OCI-LY7 (cell line): Measurements from ENCODE around the gene PRDM7. TPM values are rescaled to one million over a fixed set of nuclear protein-coding genes. Genes with fewer than 3 reads are reported as not detected.

Experiments
- BruUV-seq: library from RNA; stranded (reverse); fragments of 400-500 nt; replicated peaks from 2 replicates; lab custom pipeline; 2021; lab: Mats Ljungman, UMichigan
- CTCF ChIA-PET: fragments of 300-600 bp; sonication (Branson Sonifier 250); formaldehyde crosslinking; loops from one replicate; lab custom pipeline; 2022; ENCODE audit warnings: antibody characterized with exemption; ENCODE audit not compliant: unreplicated experiment; lab: Charles Lee
- POLR2A ChIA-PET: fragments of 300-600 bp; sonication (Branson Sonifier 250); formaldehyde crosslinking; loops from one replicate; lab custom pipeline; 2022; ENCODE audit warnings: antibody characterized with exemption; lab: Charles Lee
- DNase-seq: peaks from one replicate; pipeline ENCODE4 v3.0.0-alpha.2; 2015; ENCODE audit warnings: low spot score
- H2AFZ ChIP-seq: fragments of 200-600 bp; sonication (generic), shearing (Covaris generic); 2 replicates; pipeline ENCODE4 v1.6.1; 2014; ENCODE audit warnings: mild to moderate bottlenecking, antibody characterized with exemption, low read length, moderate library complexity
- H3K27ac ChIP-seq: fragments of 200-600 bp; sonication (generic); 2 replicates; pipeline ENCODE4 v1.5.1; 2014; ENCODE audit warnings: mixed run types, low read depth, mild to moderate bottlenecking, moderate library complexity, low read length, inconsistent platforms; ENCODE audit not compliant: poor library complexity, severe bottlenecking
- H3K36me3 ChIP-seq: fragments of 200-600 bp; sonication (generic); 2 replicates; pipeline ENCODE4 v1.6.1; 2014; ENCODE audit warnings: mild to moderate bottlenecking, antibody characterized with exemption, low read length, moderate library complexity, mixed read lengths; ENCODE audit not compliant: insufficient read depth
- H3K4me1 ChIP-seq: fragments of 200-600 bp; sonication (generic); 2 replicates; pipeline ENCODE4 v1.5.1; 2014; ENCODE audit warnings: mild to moderate bottlenecking, low read length; ENCODE audit not compliant: insufficient read depth, poor library complexity, severe bottlenecking
- H3K4me2 ChIP-seq: fragments of 200-600 bp; sonication (generic); 2 replicates; pipeline ENCODE4 v1.6.1; 2014; ENCODE audit warnings: mild to moderate bottlenecking, low read length
- H3K4me3 ChIP-seq: fragments of 200-600 bp; sonication (generic); 2 replicates; pipeline ENCODE4 v1.5.1; 2014; ENCODE audit warnings: mild to moderate bottlenecking, low read depth, low read length; ENCODE audit not compliant: poor library complexity, severe bottlenecking
- H3K79me2 ChIP-seq: fragments of 200-600 bp; sonication (generic); 2 replicates; pipeline ENCODE4 v1.6.1; 2016; ENCODE audit warnings: low read depth, mild to moderate bottlenecking, low read length, moderate library complexity, mixed read lengths; ENCODE audit not compliant: insufficient read depth
- H3K9me2 ChIP-seq: fragments of 200-600 bp; sonication (generic); 2 replicates; pipeline ENCODE4 v1.6.1; 2016; ENCODE audit warnings: mild to moderate bottlenecking, low read length, mixed read lengths; ENCODE audit not compliant: insufficient read depth
- H3K9me3 ChIP-seq: fragments of 200-600 bp; sonication (generic); 2 replicates; pipeline ENCODE4 v1.6.1; 2014; ENCODE audit warnings: mild to moderate bottlenecking, mixed run types, low read length, mixed read lengths
- H4K20me1 ChIP-seq: fragments of 200-600 bp; sonication (generic); 2 replicates; pipeline ENCODE4 v1.6.1; 2014; ENCODE audit warnings: mild to moderate bottlenecking, antibody characterized with exemption, low read length, moderate library complexity, mixed read lengths; ENCODE audit not compliant: insufficient read depth
- EZH2phosphoT487 ChIP-seq: fragments of 200-600 bp; sonication (generic); IDR thresholded peaks from 2 replicates; pipeline ENCODE4 v1.6.1; 2018; ENCODE audit warnings: low read depth, borderline replicate concordance, mild to moderate bottlenecking, mixed run types, antibody characterized with exemption, low read length, moderate library complexity, mixed read lengths
- intact Hi-C: fragments of 100-400 bp; cut with micrococcal nuclease; formaldehyde crosslinking; loops from one replicate; pipeline ENCODE4 v1.10.0; 2022; ENCODE audit not compliant: unreplicated experiment
- total RNA-seq, 2 experiments: library from RNA; depleted of rRNA in 1 of 2; stranded (reverse); fragments of >200 nt in 1 of 2; shearing (Covaris generic) in 1 of 2; gene quantifications; 2 replicates each; pipeline ENCODE4 v1.2.3, GENCODE V29; 2014 to 2022
- TF ChIP-seq, protein P1 (sequence below): fragments of 200-600 bp; sonication (generic); conservative IDR thresholded peaks from 2 replicates; pipeline ENCODE4 v1.5.1; 2014; ENCODE audit warnings: mild to moderate bottlenecking, antibody characterized with exemption, low read length, moderate library complexity, mixed read lengths

The PRDM7 gene
- total RNA-seq, 2 experiments from 2014 or later: not detected

DNA sequence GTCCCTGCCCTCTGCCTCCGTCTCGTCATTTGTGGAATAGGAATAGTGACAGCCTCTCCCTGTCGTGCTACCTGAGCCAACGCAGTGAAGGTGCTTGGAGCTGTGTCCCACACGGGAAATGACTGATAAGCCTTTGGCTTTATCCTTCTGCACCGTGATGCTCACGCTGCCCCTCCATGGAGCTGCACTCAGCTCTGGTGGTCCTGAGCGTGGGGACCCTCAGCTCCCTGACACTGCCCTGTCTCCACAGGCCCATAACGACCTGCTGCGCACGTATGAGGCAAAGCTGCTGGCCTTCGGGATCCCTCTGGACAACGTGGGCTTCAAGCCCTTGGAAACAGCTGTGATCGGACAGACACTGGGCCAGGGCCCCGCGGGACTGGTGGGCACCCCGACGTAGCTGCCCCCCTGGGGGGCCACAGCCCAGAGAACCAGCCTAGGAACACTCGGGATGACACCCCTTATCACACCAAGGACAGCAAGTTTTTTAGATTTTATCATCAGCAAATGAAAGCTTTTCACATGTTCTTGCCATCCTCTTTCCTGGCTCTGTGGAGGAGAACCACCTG lies 34.1 kb downstream of the PRDM7 start:
- intact Hi-C loops: no loop called here
- H4K20me1 ChIP-seq: no peaks in the 10 kb centered on the region
- no peak overlapping the region for H3K27ac ChIP-seq
- no peaks in the 10 kb centered on the region for H3K79me2 ChIP-seq
- no peaks in the 10 kb centered on the region for H3K4me1 ChIP-seq
- H3K36me3 ChIP-seq: no peaks in the 10 kb centered on the region
- no peak overlapping the region for H3K4me2 ChIP-seq
- TF ChIP-seq, protein P1, sequence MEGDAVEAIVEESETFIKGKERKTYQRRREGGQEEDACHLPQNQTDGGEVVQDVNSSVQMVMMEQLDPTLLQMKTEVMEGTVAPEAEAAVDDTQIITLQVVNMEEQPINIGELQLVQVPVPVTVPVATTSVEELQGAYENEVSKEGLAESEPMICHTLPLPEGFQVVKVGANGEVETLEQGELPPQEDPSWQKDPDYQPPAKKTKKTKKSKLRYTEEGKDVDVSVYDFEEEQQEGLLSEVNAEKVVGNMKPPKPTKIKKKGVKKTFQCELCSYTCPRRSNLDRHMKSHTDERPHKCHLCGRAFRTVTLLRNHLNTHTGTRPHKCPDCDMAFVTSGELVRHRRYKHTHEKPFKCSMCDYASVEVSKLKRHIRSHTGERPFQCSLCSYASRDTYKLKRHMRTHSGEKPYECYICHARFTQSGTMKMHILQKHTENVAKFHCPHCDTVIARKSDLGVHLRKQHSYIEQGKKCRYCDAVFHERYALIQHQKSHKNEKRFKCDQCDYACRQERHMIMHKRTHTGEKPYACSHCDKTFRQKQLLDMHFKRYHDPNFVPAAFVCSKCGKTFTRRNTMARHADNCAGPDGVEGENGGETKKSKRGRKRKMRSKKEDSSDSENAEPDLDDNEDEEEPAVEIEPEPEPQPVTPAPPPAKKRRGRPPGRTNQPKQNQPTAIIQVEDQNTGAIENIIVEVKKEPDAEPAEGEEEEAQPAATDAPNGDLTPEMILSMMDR: no peak
- TF ChIP-seq EZH2phosphoT487: no peak
- H3K4me3 ChIP-seq: no peak overlapping the region
- ChIA-PET POLR2A (interaction anchor here (0.6 kb wide), 1 partner anchor 249 kb away, joined by 3 read pairs; no protein-coding TSS in a partner anchor), CTCF (no interaction called here)
- no peaks in the 10 kb centered on the region for H3K9me3 ChIP-seq
- H2AFZ ChIP-seq: no peak overlapping the region
- BruUV-seq: no TSS peak
- no peak for DNase-seq
- H3K9me2 ChIP-seq: no peaks in the 10 kb centered on the region

DNA sequence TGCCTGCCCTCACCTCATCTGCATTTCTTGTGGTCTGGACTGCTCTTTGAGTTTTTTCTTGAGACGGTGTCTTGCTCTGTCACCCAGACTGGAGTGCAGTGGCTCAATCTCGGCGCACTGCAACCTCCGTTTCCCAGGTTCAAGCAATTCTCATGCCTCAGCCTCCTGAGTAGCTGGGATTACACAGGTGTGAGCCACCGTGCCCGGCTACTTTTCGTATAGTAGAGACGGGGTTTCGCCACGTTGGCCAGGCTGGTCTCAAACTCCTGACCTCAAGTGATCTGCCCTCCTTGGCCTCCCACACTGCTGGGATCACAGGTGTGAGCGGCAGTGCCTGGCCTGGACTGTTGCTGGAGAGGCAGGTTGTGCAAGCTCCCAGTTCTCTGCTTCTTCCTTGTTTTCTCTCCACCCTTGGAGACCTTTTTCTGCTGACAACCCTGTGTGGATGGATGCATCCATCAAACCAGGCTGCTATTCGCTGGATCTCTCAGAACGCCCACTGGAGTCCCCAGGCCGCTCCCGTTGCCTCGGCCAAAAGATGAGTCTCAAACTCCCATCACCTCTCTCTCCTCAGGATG lies 35.1 kb downstream of the PRDM7 start:
- CTCF ChIA-PET: no interaction called here
- H3K9me2 ChIP-seq: no peaks in the 10 kb centered on the region
- no peak overlapping the region for H3K4me2 ChIP-seq
- TF ChIP-seq, protein P1: no peak
- TF ChIP-seq EZH2phosphoT487: no peak
- H3K79me2 ChIP-seq: no peaks in the 10 kb centered on the region
- no peak overlapping the region for H3K27ac ChIP-seq
- intact Hi-C loops: no loop called here
- no peaks in the 10 kb centered on the region for H3K9me3 ChIP-seq
- DNase-seq: no peak
- H2AFZ ChIP-seq: no peak overlapping the region
- POLR2A ChIA-PET: no interaction called here
- H3K4me3 ChIP-seq: no peak overlapping the region
- no peaks in the 10 kb centered on the region for H3K4me1 ChIP-seq
- no peaks in the 10 kb centered on the region for H3K36me3 ChIP-seq
- no peaks in the 10 kb centered on the region for H4K20me1 ChIP-seq
- no TSS peak for BruUV-seq
